Measurements from ENCODE around the gene GMEB2. TPM values are rescaled to one million over a fixed set of nuclear protein-coding genes. Genes with fewer than 3 reads are reported as not detected.

The GMEB2 gene
- total RNA-seq, 1 donor = 10.8 TPM

GRCh38 chr20:63657260-63657936, 30.5 kb upstream of the GMEB2 start:
- TF ChIP-seq CTCF (IDR thresholded peaks at IDR 0.05; ENCODE audit: insufficient read depth, low read depth, low read length) = no peak
- H3K4me3 ChIP-seq (ENCODE audit: low read depth, low read length) = peak overlapping the region; percentile 91
- DNase-seq (ENCODE audit: low read depth) = peak; percentile 49

GRCh38 chr20:63656451-63656850, 29.6 kb upstream of the GMEB2 start:
- no peak overlapping the region for H3K4me3 ChIP-seq (ENCODE audit: low read depth, low read length)
- no peak for TF ChIP-seq CTCF (IDR thresholded peaks at IDR 0.05; ENCODE audit: insufficient read depth, low read depth, low read length)
- DNase-seq (ENCODE audit: low read depth) = no peak

- TF ChIP-seq CTCF (IDR thresholded peaks at IDR 0.05; ENCODE audit: insufficient read depth, low read depth, low read length) = no peak
- no peak overlapping the region for H3K4me3 ChIP-seq (ENCODE audit: low read depth, low read length)
- DNase-seq (ENCODE audit: low read depth) = no peak
Measured at GRCh38 chr20:63655249-63655648, 28.3 kb upstream of the GMEB2 start.

- peak overlapping the region; percentile 63 for H3K4me3 ChIP-seq (ENCODE audit: low read depth, low read length)
- TF ChIP-seq CTCF (IDR thresholded peaks at IDR 0.05; ENCODE audit: insufficient read depth, low read depth, low read length) = no peak
- DNase-seq (ENCODE audit: low read depth) = no peak
Measured at GRCh38 chr20:63653974-63654668, 27.2 kb upstream of the GMEB2 start.

- peak; percentile 96 for DNase-seq (ENCODE audit: low read depth)
- TF ChIP-seq CTCF (IDR thresholded peaks at IDR 0.05; ENCODE audit: insufficient read depth, low read depth, low read length) = no peak
- H3K4me3 ChIP-seq (ENCODE audit: low read depth, low read length) = peak within 1 kb of the TSS; percentile 66
Measured at GRCh38 chr20:63653041-63653973, 26.4 kb upstream of the GMEB2 start, which contains the start of gene STMN3. Gene STMN3 (minus strand): TSS chr20:63653424. CDS start chr20:63653345, 79 bp downstream.

GRCh38 chr20:63652192-63652980, 25.5 kb upstream of the GMEB2 start:
- H3K4me3 ChIP-seq (ENCODE audit: low read depth, low read length) = peak overlapping the region; percentile 66
- TF ChIP-seq CTCF (IDR thresholded peaks at IDR 0.05; ENCODE audit: insufficient read depth, low read depth, low read length) = no peak
- peak; percentile 26 for DNase-seq (ENCODE audit: low read depth)
